Cardiac muscle cell (in vitro differentiated cells and primary cell): ENCODE results near the gene ACTR2. TPM values are rescaled to one million over a fixed set of nuclear protein-coding genes. Genes with fewer than 3 reads are reported as not detected.

ENCODE experiments used
- DNase-seq, 2 donors: peaks; one replicate each; pipeline versions ENCODE4 v3.0.0 to v3.0.0-alpha.2; 2010 to 2017; ENCODE audit warnings: low read depth in 1 of 2, low spot score in 1 of 2
- H3K27ac ChIP-seq: fragments of 200-600 bp; sonication (generic); 2 replicates; pipeline ENCODE4 v1.5.1; 2016
- H3K27me3 ChIP-seq: fragments of 200-600 bp; sonication (generic); 2 replicates; pipeline ENCODE4 v1.6.0; 2016; ENCODE audit warnings: control low read depth
- H3K36me3 ChIP-seq: fragments of 200-600 bp; sonication (generic); 2 replicates; pipeline ENCODE4 v1.5.1; 2016; ENCODE audit warnings: control low read depth
- H3K4me1 ChIP-seq: fragments of 200-600 bp; sonication (generic); 2 replicates; pipeline ENCODE4 v1.8.1; 2017; ENCODE audit warnings: low read depth, mild to moderate bottlenecking, mixed run types
- H3K4me3 ChIP-seq: fragments of 200-600 bp; sonication (generic); 2 replicates; pipeline ENCODE4 v1.5.1; 2016; ENCODE audit warnings: mild to moderate bottlenecking
- H3K9me3 ChIP-seq: fragments of 200-600 bp; sonication (generic); 2 replicates; pipeline ENCODE4 v1.5.1; 2017; ENCODE audit warnings: low read depth, mild to moderate bottlenecking, control low read depth
- polyA plus RNA-seq: library from polyadenylated mRNA; unstranded; fragments of >200 nt; fragmentation: Nextera tagmentation; extraction: Ambion mirVana; gene quantifications from 2 replicates; pipeline ENCODE4 v1.2.1, GENCODE V29; 2016
- total RNA-seq: library from RNA; depleted of rRNA; stranded (reverse); fragments of >200 nt; gene quantifications from 2 replicates; pipeline ENCODE4 v1.2.3, GENCODE V29; 2016
- TF ChIP-seq, protein P1 (sequence below): IDR thresholded peaks from 2 replicates; pipeline ENCODE4 v1.5.1; 2012; ENCODE audit warnings: low read depth, mild to moderate bottlenecking, low read length

ACTR2 gene
- total and polyA plus RNA-seq, 2 experiments from 2014 or later: 29.5 to 39.3 TPM

DNA sequence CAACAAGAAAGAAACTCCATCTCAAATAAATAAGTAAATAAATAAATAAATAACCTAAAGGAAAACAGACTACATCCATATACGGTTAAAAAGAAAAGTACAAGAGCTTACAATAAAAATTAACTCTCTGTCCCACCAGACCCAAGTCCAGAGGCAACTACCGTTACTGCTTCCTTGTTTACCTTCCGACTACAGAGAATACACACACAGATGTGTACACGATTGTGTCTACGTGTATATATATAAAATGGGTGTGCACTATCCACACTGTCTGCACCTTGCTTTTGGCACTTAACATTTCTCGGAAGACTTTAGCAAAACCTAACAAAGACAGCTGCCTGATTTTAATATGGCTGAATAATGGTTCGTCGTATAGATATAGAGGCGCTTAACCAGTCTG lies 69.9 kb downstream of the ACTR2 start:
- TF ChIP-seq, protein P1, sequence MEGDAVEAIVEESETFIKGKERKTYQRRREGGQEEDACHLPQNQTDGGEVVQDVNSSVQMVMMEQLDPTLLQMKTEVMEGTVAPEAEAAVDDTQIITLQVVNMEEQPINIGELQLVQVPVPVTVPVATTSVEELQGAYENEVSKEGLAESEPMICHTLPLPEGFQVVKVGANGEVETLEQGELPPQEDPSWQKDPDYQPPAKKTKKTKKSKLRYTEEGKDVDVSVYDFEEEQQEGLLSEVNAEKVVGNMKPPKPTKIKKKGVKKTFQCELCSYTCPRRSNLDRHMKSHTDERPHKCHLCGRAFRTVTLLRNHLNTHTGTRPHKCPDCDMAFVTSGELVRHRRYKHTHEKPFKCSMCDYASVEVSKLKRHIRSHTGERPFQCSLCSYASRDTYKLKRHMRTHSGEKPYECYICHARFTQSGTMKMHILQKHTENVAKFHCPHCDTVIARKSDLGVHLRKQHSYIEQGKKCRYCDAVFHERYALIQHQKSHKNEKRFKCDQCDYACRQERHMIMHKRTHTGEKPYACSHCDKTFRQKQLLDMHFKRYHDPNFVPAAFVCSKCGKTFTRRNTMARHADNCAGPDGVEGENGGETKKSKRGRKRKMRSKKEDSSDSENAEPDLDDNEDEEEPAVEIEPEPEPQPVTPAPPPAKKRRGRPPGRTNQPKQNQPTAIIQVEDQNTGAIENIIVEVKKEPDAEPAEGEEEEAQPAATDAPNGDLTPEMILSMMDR: no peak
- no peak for DNase-seq

DNA sequence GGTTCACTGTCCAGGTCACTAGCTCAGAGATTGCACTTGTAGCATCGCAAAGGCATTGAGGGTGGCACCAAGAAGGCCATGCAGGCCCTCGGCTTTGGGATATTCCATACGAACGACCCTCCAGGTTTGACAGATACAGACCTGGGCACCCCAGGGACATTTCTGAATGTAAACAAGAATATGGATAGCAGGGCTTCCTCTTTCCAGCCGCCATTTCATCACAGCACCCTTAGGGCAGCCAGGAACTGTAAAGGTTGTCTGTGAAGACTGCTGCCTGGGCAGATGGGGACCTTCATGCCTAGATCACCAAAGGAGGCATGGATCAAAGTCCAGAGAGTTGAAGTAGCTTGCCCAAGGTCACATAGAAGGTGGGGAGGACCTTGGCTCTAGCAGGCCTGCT lies 70.5 kb downstream of the ACTR2 start:
- Histone ChIP-seq H3K27me3 (no peaks in the 10 kb centered on the region), H3K9me3 (no peaks in the 10 kb centered on the region), H3K4me3 (no peak overlapping the region), H3K27ac (no peak overlapping the region), H3K36me3 (no peaks in the 10 kb centered on the region), H3K4me1 (peaks cover 22% of the 10 kb centered on the region)
- TF ChIP-seq, protein P1: no peak
- DNase-seq: no peak

More for the DNA sequence above, 69.9 kb downstream of the ACTR2 start:
- peaks cover 1% of the 10 kb centered on the region for H3K27me3 ChIP-seq
- H3K9me3 ChIP-seq: no peaks in the 10 kb centered on the region
- H3K4me3 ChIP-seq: no peak overlapping the region
- peaks cover 17% of the 10 kb centered on the region for H3K4me1 ChIP-seq
- H3K36me3 ChIP-seq: no peaks in the 10 kb centered on the region
- H3K27ac ChIP-seq: no peak overlapping the region

DNA sequence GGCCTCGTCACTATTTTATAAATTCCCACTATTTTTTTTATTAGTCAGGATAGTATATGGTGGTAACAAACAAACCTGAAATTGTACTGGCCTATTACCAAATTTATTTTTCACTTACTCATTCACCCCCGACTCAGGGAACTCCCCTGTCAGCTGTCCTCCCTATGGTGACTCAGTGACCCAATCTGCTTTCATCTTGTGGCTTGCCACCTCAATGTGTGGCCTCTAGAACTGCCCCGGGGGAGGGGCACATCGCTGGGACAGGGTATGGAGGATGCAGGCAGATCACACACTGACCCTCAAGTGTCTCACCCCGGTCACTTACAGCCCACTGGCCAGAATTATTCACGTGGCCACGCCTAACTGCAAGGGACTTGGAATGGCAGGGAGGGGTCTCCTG lies 71.6 kb downstream of the ACTR2 start:
- no peak overlapping the region for H3K27ac ChIP-seq

DNA sequence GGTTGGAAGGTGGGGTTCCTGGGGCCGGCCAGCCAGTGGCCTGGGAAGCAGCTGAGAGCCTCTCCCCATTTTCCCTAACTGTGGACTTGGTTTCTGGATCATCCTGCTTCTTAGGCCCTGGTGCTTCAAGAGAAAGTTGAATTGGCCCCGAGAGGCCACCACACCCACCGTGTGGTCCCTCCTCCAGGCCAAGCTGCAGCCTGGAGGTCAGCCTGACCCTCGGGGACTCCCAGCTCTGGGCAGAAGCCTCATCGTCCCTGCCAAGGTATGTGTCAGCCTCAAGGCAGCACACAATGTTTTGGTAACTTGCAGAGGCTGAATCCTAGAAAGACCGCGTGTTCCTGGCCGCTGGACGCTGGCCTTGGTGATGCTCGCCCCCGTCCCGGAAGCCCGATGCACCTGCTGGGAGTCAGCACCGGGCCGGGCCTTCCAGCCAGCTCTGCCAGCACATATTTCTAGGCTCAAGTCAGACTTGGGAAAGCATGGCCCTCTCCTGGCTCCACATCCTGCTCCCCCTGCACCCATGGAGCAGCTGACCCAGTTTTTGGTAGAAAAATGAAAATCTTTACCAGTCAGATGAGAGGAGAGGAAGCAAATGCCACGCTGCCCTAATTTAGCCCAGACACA lies 72.6 kb downstream of the ACTR2 start:
- peak in 1 of 2 donors; percentile 46 for DNase-seq
- no peaks in the 10 kb centered on the region for H3K36me3 ChIP-seq
- H3K9me3 ChIP-seq: no peaks in the 10 kb centered on the region
- no peak overlapping the region for H3K4me3 ChIP-seq
- H3K27me3 ChIP-seq: no peaks in the 10 kb centered on the region
- no peak overlapping the region for H3K27ac ChIP-seq
- H3K4me1 ChIP-seq: peaks cover 23% of the 10 kb centered on the region
- TF ChIP-seq, protein P1: no peak

More for the DNA sequence above, 71.6 kb downstream of the ACTR2 start:
- no peaks in the 10 kb centered on the region for H3K36me3 ChIP-seq
- no peaks in the 10 kb centered on the region for H3K9me3 ChIP-seq
- TF ChIP-seq, protein P1: no peak
- no peak for DNase-seq
- H3K27me3 ChIP-seq: no peaks in the 10 kb centered on the region
- H3K4me3 ChIP-seq: no peak overlapping the region
- peaks cover 23% of the 10 kb centered on the region for H3K4me1 ChIP-seq

DNA sequence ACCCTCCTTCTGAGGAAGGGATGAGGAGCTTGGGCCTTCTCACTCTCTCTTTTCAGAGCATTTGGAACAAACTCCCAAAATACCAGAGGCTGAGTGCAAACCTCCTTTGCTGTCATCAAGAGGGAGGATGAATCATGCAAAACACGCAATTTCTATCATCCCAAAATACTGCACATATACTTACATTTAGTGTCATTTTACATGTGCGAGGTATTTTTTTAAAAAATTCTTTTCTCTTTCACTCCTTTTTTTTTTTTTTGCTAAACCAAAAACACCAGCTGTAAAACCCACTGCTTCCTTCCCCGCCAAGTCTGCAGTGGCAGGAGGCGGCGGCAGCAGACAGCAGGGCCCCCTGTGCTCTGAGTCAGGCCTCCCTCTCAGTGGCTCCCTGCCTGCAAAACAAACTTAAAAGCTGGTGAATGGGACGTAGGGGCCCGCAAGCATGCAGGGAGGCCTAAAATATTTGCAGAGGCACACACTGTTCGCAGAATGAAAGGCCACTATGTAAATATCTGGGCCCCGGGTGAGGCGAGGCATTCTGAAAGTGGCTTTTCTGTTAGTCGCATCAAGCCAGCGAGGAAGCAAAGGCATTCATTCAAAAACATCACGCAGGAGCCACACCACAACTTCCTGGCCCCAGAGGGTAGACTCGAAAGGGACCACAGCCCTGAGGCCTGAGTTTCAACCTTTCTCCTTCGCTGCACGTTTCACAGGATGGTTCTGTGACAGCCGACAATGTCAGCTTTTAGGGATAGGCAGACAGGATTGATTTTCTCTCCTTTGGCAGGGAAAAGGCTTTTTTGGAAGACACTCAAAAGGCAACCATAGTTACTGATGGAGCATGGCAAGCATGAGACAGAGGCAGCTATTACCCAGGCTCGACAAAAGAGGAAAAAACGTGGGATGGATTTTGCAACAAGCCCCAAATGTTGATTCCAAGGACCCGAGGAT lies 73.4 kb downstream of the ACTR2 start:
- TF ChIP-seq, protein P1: peak; percentile 2
- Histone ChIP-seq H3K9me3 (no peaks in the 10 kb centered on the region), H3K27me3 (no peaks in the 10 kb centered on the region), H3K36me3 (no peaks in the 10 kb centered on the region), H3K4me3 (no peak overlapping the region), H3K27ac (no peak overlapping the region), H3K4me1 (peaks cover 23% of the 10 kb centered on the region)
- DNase-seq: peak; percentile 25 to 70
